Muscle of leg (tissue), 11 donors: Measurements from ENCODE around the gene ZBTB8A. TPM values are rescaled to one million over a fixed set of nuclear protein-coding genes. Genes with fewer than 3 reads are reported as not detected.
"Not testable (repeated sequence)": the region's sequence is repeated elsewhere in the genome, so short reads cannot be mapped to it uniquely, and the experiment has no call there.

Source experiments
- DNase-seq: peaks from one replicate; pipeline ENCODE4 v3.0.0; 2013
- H3K27ac ChIP-seq: one replicate; pipeline ENCODE4 v1.5.1; 2013; ENCODE audit warnings: mild to moderate bottlenecking, low read length, control low read depth
- H3K27me3 ChIP-seq: one replicate; pipeline ENCODE4 v1.6.1; 2013; ENCODE audit warnings: low read length; ENCODE audit not compliant: control insufficient read depth, insufficient read depth
- H3K36me3 ChIP-seq: one replicate; pipeline ENCODE4 v1.6.1; 2013; ENCODE audit warnings: low read length; ENCODE audit not compliant: control insufficient read depth, insufficient read depth
- H3K4me1 ChIP-seq: one replicate; pipeline ENCODE4 v1.6.1; 2013; ENCODE audit warnings: low read length; ENCODE audit not compliant: control insufficient read depth, insufficient read depth
- H3K4me3 ChIP-seq: one replicate; pipeline ENCODE4 v1.5.1; 2013; ENCODE audit warnings: low read length, control low read depth
- H3K9me3 ChIP-seq: replicated peaks from 2 replicates; pipeline ENCODE4 v1.6.1; 2013; ENCODE audit warnings: low read depth, low read length; ENCODE audit not compliant: control insufficient read depth
- WGBS: methylation state at CpG from one replicate; pipeline ENCODE4 v1.1.5; 2013; ENCODE audit warnings: missing lambda C conversion rate; ENCODE audit not compliant: insufficient coverage; 5-methylcytosine and 5-hydroxymethylcytosine counted together
- polyA plus RNA-seq, 8 donors: library from polyadenylated mRNA; unstranded; fragments of 120-200 nt; gene quantifications; one replicate each; pipeline versions ENCODE4 v1.2.1 to v1.2.3, GENCODE V29; 2013; ENCODE audit warnings: inconsistent platforms in 1 of 8, low replicate concordance in 1 of 8; ENCODE audit not compliant: insufficient read length in 8 of 8, insufficient read depth in 1 of 8
- total RNA-seq: library from RNA; stranded (reverse); fragments of 120-200 nt; gene quantifications from one replicate; pipeline ENCODE4 v1.2.4, GENCODE V29; 2013

Gene ZBTB8A
- total and polyA plus RNA-seq, 9 donors = 5.9 to 13.4 (median 9.3) TPM

DNA sequence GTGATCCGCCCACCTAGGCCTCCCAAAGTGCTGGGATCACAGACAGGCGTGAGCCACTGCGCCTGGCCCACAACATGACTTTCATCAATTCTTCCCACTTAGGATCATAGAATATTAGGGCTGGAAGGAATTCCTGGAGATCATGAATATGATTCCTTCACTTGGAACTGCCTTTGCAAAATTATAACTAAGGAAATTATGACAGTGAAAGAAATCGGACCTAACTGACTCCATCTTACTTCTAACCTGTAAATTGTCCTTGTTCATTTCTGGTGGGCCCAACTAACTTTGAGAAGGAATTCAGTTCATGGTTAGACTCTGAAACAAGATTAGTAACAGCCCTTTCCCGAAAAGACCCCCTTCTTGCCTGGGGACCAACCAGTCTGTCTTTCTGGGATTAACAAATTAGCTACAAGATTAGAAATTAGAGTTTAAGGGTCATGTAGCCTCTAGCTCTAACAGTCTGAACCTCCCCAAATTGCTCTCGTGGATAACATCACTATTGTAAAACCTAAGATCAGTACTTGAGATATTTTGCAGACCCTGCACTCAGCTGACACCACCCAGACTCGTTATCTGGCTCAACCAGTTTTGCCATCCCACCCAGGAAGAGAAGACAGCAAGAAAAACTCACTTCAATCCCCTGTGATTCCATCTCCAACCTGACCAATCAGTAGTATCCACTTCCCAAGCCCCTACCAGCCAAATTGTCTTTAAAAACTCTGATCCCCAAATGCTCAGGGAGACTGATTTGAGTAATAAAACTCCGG lies 96.5 kb downstream of the ZBTB8A start:
- peaks cover 5% of the 10 kb centered on the region for H3K36me3 ChIP-seq
- H3K27me3 ChIP-seq = no peaks in the 10 kb centered on the region
- H3K4me1 ChIP-seq = no peaks in the 10 kb centered on the region
- no peak overlapping the region for H3K27ac ChIP-seq
- H3K9me3 ChIP-seq = no peaks in the 10 kb centered on the region
- H3K4me3 ChIP-seq = no peak overlapping the region
- DNase-seq = no peak
- 93% methylated on average over 3 of the region's 8 CpGs for WGBS

DNA sequence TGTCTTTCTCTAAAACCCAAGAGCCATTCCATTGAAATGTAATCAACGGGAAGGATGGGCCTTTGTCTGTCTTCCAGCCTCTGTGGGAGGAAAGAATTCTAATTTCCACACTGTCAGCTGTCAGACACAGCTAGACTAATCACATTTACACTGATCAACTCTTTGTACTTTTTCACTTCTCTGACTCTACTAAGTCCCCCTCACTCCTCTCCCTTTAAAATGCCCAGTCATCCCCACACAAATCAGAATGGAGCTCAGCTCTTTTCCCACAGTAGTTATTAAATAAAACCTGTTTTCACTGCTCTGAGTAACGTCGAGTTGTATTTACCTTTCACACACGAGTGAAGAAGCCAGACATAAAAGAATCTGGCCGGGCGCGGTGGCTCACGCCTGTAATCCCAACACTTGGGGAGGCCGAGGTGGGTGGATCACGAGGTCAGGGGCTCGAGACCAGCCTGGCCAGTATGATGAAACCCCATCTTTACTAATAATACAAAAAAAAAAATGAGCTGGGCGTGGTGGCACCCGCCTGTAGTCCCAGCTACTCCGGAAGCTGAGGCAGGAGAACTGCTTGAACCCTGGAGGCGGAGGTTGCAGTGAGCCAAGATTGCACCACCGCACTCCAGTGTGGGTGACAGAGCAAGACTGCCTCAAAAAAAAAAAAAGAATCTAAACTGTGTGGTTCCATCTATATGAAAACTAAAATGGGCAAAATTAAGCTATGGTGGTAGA lies 97.9 kb downstream of the ZBTB8A start:
- H3K27ac ChIP-seq = no peak overlapping the region
- H3K27me3 ChIP-seq = no peaks in the 10 kb centered on the region
- H3K4me3 ChIP-seq = no peak overlapping the region
- H3K36me3 ChIP-seq = peaks cover 5% of the 10 kb centered on the region
- no peaks in the 10 kb centered on the region for H3K9me3 ChIP-seq
- H3K4me1 ChIP-seq = no peaks in the 10 kb centered on the region
- WGBS = 88% methylated on average over 4 of the region's 16 CpGs
- no peak for DNase-seq

DNA sequence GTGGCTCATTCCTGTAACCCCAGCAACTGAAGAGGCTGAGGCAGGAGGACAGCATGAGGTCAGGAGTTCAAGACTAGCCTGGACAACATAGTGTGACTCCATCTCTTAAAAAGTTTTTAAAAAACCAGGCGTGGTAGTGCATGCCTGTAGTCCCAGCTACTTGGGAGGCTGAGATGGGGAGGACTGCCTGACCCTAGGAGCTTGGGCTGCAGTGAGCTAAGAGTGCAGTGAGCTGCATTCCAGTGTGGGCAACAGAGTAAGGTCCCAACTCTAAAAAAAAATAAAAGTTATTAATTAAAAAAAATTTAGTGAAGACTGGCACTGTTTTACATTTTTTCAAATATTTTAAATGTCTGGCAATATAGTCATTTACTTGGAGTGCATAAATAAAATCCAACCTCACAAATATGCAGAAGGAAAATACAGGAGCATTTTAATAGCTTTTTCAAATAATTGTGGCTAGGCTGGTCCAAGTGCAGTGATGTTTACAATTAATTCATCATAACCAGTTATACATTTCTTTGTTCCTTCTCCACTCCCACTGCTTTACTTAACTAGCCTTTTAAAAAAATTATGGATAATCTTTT lies 100.4 kb downstream of the ZBTB8A start:
- Histone ChIP-seq H3K9me3 (no peaks in the 10 kb centered on the region), H3K27me3 (no peaks in the 10 kb centered on the region), H3K4me3 (no peak overlapping the region), H3K4me1 (no peaks in the 10 kb centered on the region), H3K36me3 (peaks cover 3% of the 10 kb centered on the region), H3K27ac (no peak overlapping the region)
- DNase-seq = no peak
- no CpG with 5 or more reads among the region's 1 CpG for WGBS

GRCh38 chr1:32642292-32642827 lies 103.1 kb downstream of the ZBTB8A start:
- not testable (repeated sequence) for H3K4me1 ChIP-seq, H3K9me3 ChIP-seq, H3K4me3 ChIP-seq, H3K27ac ChIP-seq, H3K36me3 ChIP-seq, DNase-seq, H3K27me3 ChIP-seq
- WGBS = 82% methylated on average over 5 of the region's 8 CpGs

DNA sequence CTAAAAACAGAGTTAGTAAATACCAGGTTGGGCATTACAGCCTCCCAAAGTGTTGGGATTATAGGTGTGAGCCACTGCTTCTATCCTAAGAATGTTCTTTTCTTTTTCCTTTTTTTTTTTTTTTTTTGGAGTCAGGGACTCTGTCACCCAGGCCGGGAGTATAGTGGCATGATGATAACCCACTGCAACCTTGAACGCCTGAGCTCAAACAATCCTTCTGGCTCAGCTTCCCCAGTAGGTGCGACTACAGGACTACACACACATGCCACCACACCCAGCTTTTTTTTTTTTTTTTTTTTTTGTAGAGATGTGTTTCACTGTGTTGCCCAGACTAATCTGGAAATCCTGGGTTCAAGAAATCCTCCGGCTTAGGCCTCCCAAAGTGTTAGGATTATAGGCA lies 105.2 kb downstream of the ZBTB8A start:
- peaks cover 2% of the 10 kb centered on the region for H3K4me1 ChIP-seq
- no peak for DNase-seq
- no peak overlapping the region for H3K27ac ChIP-seq
- WGBS = no CpG with 5 or more reads among the region's 4 CpGs
- H3K9me3 ChIP-seq = no peaks in the 10 kb centered on the region
- H3K4me3 ChIP-seq = no peak overlapping the region
- H3K27me3 ChIP-seq = no peaks in the 10 kb centered on the region
- H3K36me3 ChIP-seq = peaks cover 4% of the 10 kb centered on the region

- WGBS = no CpG with 5 or more reads among the region's 6 CpGs
- Histone ChIP-seq H3K4me1 (peaks cover 12% of the 10 kb centered on the region), H3K9me3 (no peaks in the 10 kb centered on the region), H3K36me3 (peaks cover 11% of the 10 kb centered on the region), H3K27ac (no peak overlapping the region), H3K4me3 (no peak overlapping the region), H3K27me3 (no peaks in the 10 kb centered on the region)
- DNase-seq = no peak
Measured at GRCh38 chr1:32647308-32648134, 108.3 kb downstream of the ZBTB8A start.

DNA sequence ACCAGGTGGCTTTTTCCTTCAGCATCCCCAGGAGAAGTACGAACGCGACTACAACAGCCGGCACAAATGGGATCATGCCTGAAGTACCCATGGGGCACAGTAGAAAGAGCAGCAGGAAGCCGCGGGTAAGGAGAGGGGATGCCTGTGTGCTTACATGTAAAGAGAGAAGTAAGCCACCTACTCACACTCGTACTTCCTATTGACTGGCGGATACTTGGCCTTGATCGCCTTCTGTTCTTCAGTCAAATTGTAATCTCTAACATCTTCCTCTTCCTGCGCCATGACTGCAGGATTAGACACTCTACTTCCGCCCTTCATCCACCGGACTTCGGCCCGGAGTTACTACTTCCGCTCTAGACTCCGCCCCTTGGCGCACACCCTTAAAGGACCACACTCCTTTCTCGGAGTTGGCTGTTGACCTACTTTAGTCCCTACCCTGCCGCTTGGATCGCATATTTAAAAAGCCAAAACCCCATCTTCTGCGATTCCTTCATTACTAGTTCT lies 111.1 kb downstream of the ZBTB8A start, which contains the start of gene ZBTB8OS:
Gene ZBTB8OS (minus strand): TSS at position 303 of the 504 bp plus-strand sequence. CDS start 21 bp downstream, at position 282.
- WGBS = 0% methylated on average over 14 of the region's 21 CpGs
- H3K27ac ChIP-seq = peak within 1 kb of the TSS; percentile 96
- H3K4me1 ChIP-seq = peaks cover 15% of the 10 kb centered on the region
- peaks cover 24% of the 10 kb centered on the region for H3K36me3 ChIP-seq
- peak within 1 kb of the TSS; percentile 81 for H3K4me3 ChIP-seq
- no peaks in the 10 kb centered on the region for H3K27me3 ChIP-seq
- peak; percentile 98 for DNase-seq
- H3K9me3 ChIP-seq = no peaks in the 10 kb centered on the region

GRCh38 chr1:32650752-32651460 lies 111.7 kb downstream of the ZBTB8A start, which contains the start of gene RBBP4:
TSS of gene RBBP4 (plus strand) at chr1:32651208. CDS start at chr1:32651307, 99 bp downstream.
- WGBS = under 1% methylated on average over 62 of the region's 67 CpGs
- peak within 1 kb of the TSS; percentile 96 for H3K27ac ChIP-seq
- no peaks in the 10 kb centered on the region for H3K9me3 ChIP-seq
- peak within 1 kb of the TSS; percentile 81 for H3K4me3 ChIP-seq
- peaks cover 15% of the 10 kb centered on the region for H3K4me1 ChIP-seq
- DNase-seq = peak; percentile 99
- no peaks in the 10 kb centered on the region for H3K27me3 ChIP-seq
- H3K36me3 ChIP-seq = peaks cover 26% of the 10 kb centered on the region
